IPS-18a (cell line): ENCODE results near the gene PYGL.
A peak's percentile ranks its signal among the peaks of the same experiment; 100 is the strongest.

Experiments
- H3K27ac ChIP-seq: one replicate; pipeline ENCODE4 v1.5.1; 2013; ENCODE audit warnings: low read length
- H3K27me3 ChIP-seq: one replicate; pipeline ENCODE4 v1.6.1; 2013; ENCODE audit warnings: mild to moderate bottlenecking, low read length; ENCODE audit not compliant: control insufficient read depth, insufficient read depth
- H3K36me3 ChIP-seq: one replicate; pipeline ENCODE4 v1.6.1; 2013; ENCODE audit warnings: low read depth, low read length; ENCODE audit not compliant: control insufficient read depth
- H3K4me1 ChIP-seq: one replicate; pipeline ENCODE4 v1.6.1; 2013; ENCODE audit warnings: low read depth, low read length; ENCODE audit not compliant: control insufficient read depth
- H3K4me3 ChIP-seq: one replicate; pipeline ENCODE4 v1.5.1; 2013; ENCODE audit warnings: low read length
- H3K9ac ChIP-seq: one replicate; pipeline ENCODE4 v1.6.1; 2013; ENCODE audit warnings: mild to moderate bottlenecking, low read length, moderate library complexity
- H3K9me3 ChIP-seq: one replicate; pipeline ENCODE4 v1.6.1; 2013; ENCODE audit warnings: low read depth, low read length; ENCODE audit not compliant: control insufficient read depth

Gene PYGL

GRCh38 chr14:50887476-50887875 is 56.8 kb downstream of the PYGL start:
- H3K27ac ChIP-seq: no peak overlapping the region
- H3K9ac ChIP-seq: no peak overlapping the region
- no peak overlapping the region for H3K4me3 ChIP-seq
- H3K36me3 ChIP-seq: no peaks in the 10 kb centered on the region
- H3K4me1 ChIP-seq: peaks cover 4% of the 10 kb centered on the region
- no peaks in the 10 kb centered on the region for H3K9me3 ChIP-seq
- H3K27me3 ChIP-seq: no peaks in the 10 kb centered on the region

DNA sequence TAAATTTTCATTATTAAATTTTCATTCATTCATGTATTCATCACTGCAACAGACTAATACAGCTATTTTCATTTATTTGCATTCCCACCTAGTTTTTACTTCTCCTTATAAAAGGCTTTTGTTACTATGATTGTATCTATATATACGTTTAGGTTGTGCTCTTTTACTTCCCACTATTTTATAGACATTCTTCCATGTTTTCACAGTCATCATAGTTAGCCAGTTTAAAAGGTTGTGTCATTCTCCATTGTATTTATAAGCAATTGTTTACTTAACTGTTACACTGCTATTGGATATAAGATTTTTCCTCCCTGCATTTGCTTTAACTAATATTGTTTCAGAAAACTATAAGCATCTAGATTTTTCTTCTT is 60.5 kb downstream of the PYGL start:
- no peaks in the 10 kb centered on the region for H3K27me3 ChIP-seq
- no peaks in the 10 kb centered on the region for H3K36me3 ChIP-seq

GRCh38 chr14:50882932-50883826 is 61.1 kb downstream of the PYGL start:
- Histone ChIP-seq H3K9me3 (no peaks in the 10 kb centered on the region), H3K4me1 (peaks cover 4% of the 10 kb centered on the region), H3K4me3 (no peak overlapping the region), H3K27ac (no peak overlapping the region), H3K27me3 (no peaks in the 10 kb centered on the region), H3K36me3 (no peaks in the 10 kb centered on the region), H3K9ac (no peak overlapping the region)

More for the DNA sequence above, 60.5 kb downstream of the PYGL start:
- no peak overlapping the region for H3K9ac ChIP-seq
- H3K4me1 ChIP-seq: peaks cover 4% of the 10 kb centered on the region
- H3K9me3 ChIP-seq: no peaks in the 10 kb centered on the region
- no peak overlapping the region for H3K4me3 ChIP-seq
- H3K27ac ChIP-seq: no peak overlapping the region

GRCh38 chr14:50875359-50876070 is 68.8 kb downstream of the PYGL start:
- Histone ChIP-seq H3K4me3 (no peak overlapping the region), H3K27ac (no peak overlapping the region)

DNA sequence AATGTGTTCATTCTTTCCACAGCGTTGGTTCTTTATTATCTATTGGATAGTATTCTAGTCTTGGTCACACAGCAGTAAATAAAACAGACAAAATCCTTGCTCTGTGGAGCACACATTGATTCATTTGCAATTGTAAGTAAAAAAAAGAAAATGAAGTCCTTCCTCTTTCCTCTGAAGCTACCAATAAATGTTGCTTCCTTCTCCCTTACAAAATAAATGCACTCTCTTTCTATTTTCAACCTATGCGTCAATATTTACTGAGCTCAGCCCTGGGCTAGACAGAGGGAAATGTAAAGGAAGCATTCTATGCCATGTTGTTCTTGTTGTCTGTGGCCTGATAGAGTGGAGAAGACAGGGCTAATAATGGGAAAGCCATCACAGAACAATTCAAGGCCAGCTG is 69.5 kb downstream of the PYGL start:
- Histone ChIP-seq H3K9ac (no peak overlapping the region), H3K4me3 (no peak overlapping the region)

More at GRCh38 chr14:50875359-50876070, 68.8 kb downstream of the PYGL start:
- Histone ChIP-seq H3K4me1 (peaks cover 10% of the 10 kb centered on the region), H3K9me3 (no peaks in the 10 kb centered on the region), H3K27me3 (peaks cover 40% of the 10 kb centered on the region), H3K9ac (no peak overlapping the region), H3K36me3 (no peaks in the 10 kb centered on the region)

GRCh38 chr14:50871914-50872732 is 72.2 kb downstream of the PYGL start, which contains the start of gene ABHD12B:
Gene ABHD12B (plus strand): TSS chr14:50872053. CDS start chr14:50872175, 122 bp downstream.
- Histone ChIP-seq H3K36me3 (no peaks in the 10 kb centered on the region), H3K4me3 (peak within 1 kb of the TSS; percentile 40), H3K9me3 (no peaks in the 10 kb centered on the region), H3K27ac (no peak within 1 kb of the TSS), H3K9ac (no peak within 1 kb of the TSS), H3K27me3 (peaks cover 44% of the 10 kb centered on the region), H3K4me1 (peaks cover 10% of the 10 kb centered on the region)

More for the DNA sequence above, 69.5 kb downstream of the PYGL start:
- H3K4me1 ChIP-seq: peaks cover 10% of the 10 kb centered on the region
- H3K27ac ChIP-seq: no peak overlapping the region
- H3K36me3 ChIP-seq: no peaks in the 10 kb centered on the region
- no peaks in the 10 kb centered on the region for H3K9me3 ChIP-seq
- H3K27me3 ChIP-seq: peaks cover 44% of the 10 kb centered on the region

DNA sequence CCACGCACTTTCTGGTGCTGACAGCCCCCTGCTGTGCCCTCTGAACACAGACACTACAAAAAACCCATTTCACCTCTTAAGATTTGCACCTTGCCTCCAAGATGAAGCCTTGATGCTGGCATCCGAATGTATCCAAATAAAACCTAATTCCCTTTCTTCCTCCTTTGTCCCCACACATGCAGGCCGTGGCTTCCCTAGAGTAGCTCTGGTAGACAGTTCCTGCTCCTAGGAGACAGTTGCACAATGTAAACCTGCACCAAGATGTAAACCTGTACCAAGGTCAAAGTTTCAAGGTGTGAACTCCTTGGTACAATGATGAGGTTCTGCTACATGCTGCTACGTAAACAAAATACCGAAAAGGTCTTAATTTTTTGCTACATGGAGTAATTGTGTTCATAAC is 73.1 kb downstream of the PYGL start:
- no peaks in the 10 kb centered on the region for H3K36me3 ChIP-seq

GRCh38 chr14:50865391-50866076 is 78.7 kb downstream of the PYGL start:
- no peaks in the 10 kb centered on the region for H3K9me3 ChIP-seq
- no peaks in the 10 kb centered on the region for H3K36me3 ChIP-seq
- H3K4me1 ChIP-seq: peaks cover 9% of the 10 kb centered on the region
- H3K27ac ChIP-seq: no peak overlapping the region
- peaks cover 4% of the 10 kb centered on the region for H3K27me3 ChIP-seq
- no peak overlapping the region for H3K9ac ChIP-seq
- no peak overlapping the region for H3K4me3 ChIP-seq

More for the DNA sequence above, 73.1 kb downstream of the PYGL start:
- no peak overlapping the region for H3K4me3 ChIP-seq
- no peak overlapping the region for H3K27ac ChIP-seq
- peaks cover 44% of the 10 kb centered on the region for H3K27me3 ChIP-seq
- no peaks in the 10 kb centered on the region for H3K9me3 ChIP-seq
- H3K9ac ChIP-seq: no peak overlapping the region
- peaks cover 10% of the 10 kb centered on the region for H3K4me1 ChIP-seq

DNA sequence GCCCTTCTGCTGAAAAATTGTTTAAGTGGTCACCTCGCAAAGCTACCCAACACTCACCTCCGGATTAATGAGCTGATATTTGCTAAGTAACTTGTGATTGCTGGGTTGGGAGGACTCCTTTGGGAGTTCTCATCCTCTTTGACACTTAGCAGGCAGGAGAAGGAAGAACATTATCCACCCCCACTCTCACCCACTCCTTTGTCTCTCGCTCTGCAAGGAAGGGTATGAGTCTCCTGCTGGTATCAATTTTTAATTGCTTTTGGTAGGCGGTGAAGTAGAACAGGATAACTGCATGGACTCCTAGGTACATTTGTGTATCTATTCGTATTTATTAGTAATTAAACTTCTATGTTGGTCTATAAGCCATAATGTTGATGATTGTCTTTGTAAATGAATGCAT is 79.3 kb downstream of the PYGL start:
- Histone ChIP-seq H3K4me3 (no peak overlapping the region), H3K4me1 (peaks cover 14% of the 10 kb centered on the region), H3K27me3 (no peaks in the 10 kb centered on the region), H3K9ac (no peak overlapping the region), H3K36me3 (no peaks in the 10 kb centered on the region), H3K27ac (no peak overlapping the region), H3K9me3 (no peaks in the 10 kb centered on the region)

GRCh38 chr14:50864237-50864636 is 80.0 kb downstream of the PYGL start:
- H3K9ac ChIP-seq: no peak overlapping the region
- no peaks in the 10 kb centered on the region for H3K36me3 ChIP-seq
- no peaks in the 10 kb centered on the region for H3K27me3 ChIP-seq
- no peaks in the 10 kb centered on the region for H3K9me3 ChIP-seq
- H3K4me1 ChIP-seq: peaks cover 19% of the 10 kb centered on the region
- H3K27ac ChIP-seq: no peak overlapping the region
- no peak overlapping the region for H3K4me3 ChIP-seq
